Left lung (tissue), 10 donors: ENCODE data around the gene SEC23IP. TPM values are rescaled to one million over a fixed set of nuclear protein-coding genes. Genes with fewer than 3 reads are reported as not detected.

Source experiments
- ATAC-seq: fragments of 200-7000 bp; cut with Tn5 transposase; one replicate; pipeline ENCODE4 v1.9.1; 2020; ENCODE audit warnings: moderate library complexity
- DNase-seq, 4 donors: peaks; one replicate each; pipeline ENCODE4 v3.0.0-alpha.2; 2013 to 2020
- H3K27ac ChIP-seq, 2 donors: fragments of 200-600 bp; sonication (generic) in 1 of 2; one replicate each; pipeline versions ENCODE4 v1.5.0 to v1.8.0; 2020 to 2021
- H3K27me3 ChIP-seq, 2 donors: fragments of 200-600 bp; sonication (generic) in 1 of 2; one replicate each; pipeline versions ENCODE4 v1.5.0 to v1.8.0; 2020 to 2021
- H3K36me3 ChIP-seq, 2 donors: fragments of 200-600 bp; sonication (generic) in 1 of 2; one replicate each; pipeline versions ENCODE4 v1.5.0 to v1.8.0; 2020 to 2021
- H3K4me1 ChIP-seq, 2 donors: fragments of 200-600 bp; one replicate each; pipeline ENCODE4 v1.8.0; 2021
- H3K4me3 ChIP-seq, 2 donors: fragments of 200-600 bp; sonication (generic) in 1 of 2; one replicate each; pipeline versions ENCODE4 v1.5.0 to v1.8.0; 2020 to 2021; ENCODE audit warnings: mild to moderate bottlenecking in 1 of 2
- H3K9me3 ChIP-seq, 2 donors: fragments of 200-600 bp; sonication (generic) in 1 of 2; one replicate each; pipeline versions ENCODE4 v1.5.0 to v1.8.0; 2020 to 2021
- CTCF ChIP-seq, 2 donors: fragments of 200-600 bp; sonication (generic) in 1 of 2; IDR thresholded peaks; one replicate each; pipeline versions ENCODE4 v1.5.0 to v1.8.0; 2021; ENCODE audit warnings: antibody characterized with exemption in 2 of 2
- intact Hi-C, 2 donors: fragments of 100-400 bp; cut with DNase I; formaldehyde crosslinking; loops; one replicate each; pipeline versions ENCODE4 v1.11.2 to v1.14.2; 2022
- polyA plus RNA-seq, 6 donors: library from polyadenylated mRNA; unstranded; fragments of 120-200 nt; gene quantifications; one replicate each; pipeline ENCODE4 v1.2.1, GENCODE V29; 2013; ENCODE audit not compliant: insufficient read length in 6 of 6
- total RNA-seq, 2 donors: library from RNA; stranded (reverse); fragmentation: NEBNext Ultra II Directional; extraction: Animal tissue kit (Norgen Biotek cat#: 25700); gene quantifications; one replicate each; pipeline ENCODE4 v1.2.1, GENCODE V29; 2021
- donor health status: DM: no; HTN: yes; CAD: no.
- donor health status: DM: no; HTN: no; CAD: no.

The SEC23IP gene
- total and polyA plus RNA-seq, 8 donors: 61.4 to 77.5 (median 70.2) TPM

- ATAC-seq (no peak), DNase-seq (no peak)
- no peak overlapping the region for H3K4me3 ChIP-seq
- peaks cover 0 to 100% of the 10 kb centered on the region in 2 donors for H3K36me3 ChIP-seq
- no peaks in the 10 kb centered on the region for H3K27me3 ChIP-seq
- intact Hi-C loops: no loop called here
- no peak for TF ChIP-seq CTCF (IDR thresholded peaks at IDR 0.05)
- no peak overlapping the region for H3K27ac ChIP-seq
- H3K4me1 ChIP-seq: peaks cover 0 to 6% of the 10 kb centered on the region in 2 donors
- no peaks in the 10 kb centered on the region for H3K9me3 ChIP-seq
Observed at GRCh38 chr10:119919826-119920225, 27.3 kb downstream of the SEC23IP start.

- intact Hi-C loops: no loop called here
- TF ChIP-seq CTCF (IDR thresholded peaks at IDR 0.05): no peak
- ATAC-seq: no peak
- H3K4me1 ChIP-seq: peaks cover 7% of the 10 kb centered on the region in 2 donors
- peaks cover 0 to 90% of the 10 kb centered on the region in 2 donors for H3K36me3 ChIP-seq
- DNase-seq: no peak
- no peak overlapping the region for H3K4me3 ChIP-seq
- H3K27ac ChIP-seq: no peak overlapping the region
- H3K27me3 ChIP-seq: no peaks in the 10 kb centered on the region
- H3K9me3 ChIP-seq: no peaks in the 10 kb centered on the region
Observed at GRCh38 chr10:119928411-119928810, 35.9 kb downstream of the SEC23IP start.

- no peak for TF ChIP-seq CTCF (IDR thresholded peaks at IDR 0.05)
- no peak for DNase-seq
- Histone ChIP-seq H3K27ac (no peak overlapping the region), H3K9me3 (no peaks in the 10 kb centered on the region), H3K36me3 (peaks cover 0 to 89% of the 10 kb centered on the region in 2 donors), H3K4me3 (no peak overlapping the region), H3K27me3 (no peaks in the 10 kb centered on the region), H3K4me1 (peaks cover 7% of the 10 kb centered on the region in 2 donors)
- ATAC-seq: peak; percentile 15
- intact Hi-C loops: no loop called here
Observed at GRCh38 chr10:119931871-119932270, 39.3 kb downstream of the SEC23IP start.

GRCh38 chr10:119932631-119933030, 40.1 kb downstream of the SEC23IP start:
- DNase-seq (no peak), ATAC-seq (peak; percentile 33)
- no peak overlapping the region for H3K4me3 ChIP-seq
- peaks cover 7% of the 10 kb centered on the region in 2 donors for H3K4me1 ChIP-seq
- H3K36me3 ChIP-seq: peaks cover 0 to 89% of the 10 kb centered on the region in 2 donors
- H3K27ac ChIP-seq: no peak overlapping the region
- intact Hi-C loops: no loop called here
- no peak for TF ChIP-seq CTCF (IDR thresholded peaks at IDR 0.05)
- H3K9me3 ChIP-seq: no peaks in the 10 kb centered on the region
- no peaks in the 10 kb centered on the region for H3K27me3 ChIP-seq

- Histone ChIP-seq H3K9me3 (no peaks in the 10 kb centered on the region), H3K36me3 (peaks cover 0 to 89% of the 10 kb centered on the region in 2 donors), H3K4me3 (no peak overlapping the region), H3K4me1 (peaks cover 7% of the 10 kb centered on the region in 2 donors), H3K27ac (no peak overlapping the region), H3K27me3 (no peaks in the 10 kb centered on the region)
- ATAC-seq: peak; percentile 61
- no peak for TF ChIP-seq CTCF (IDR thresholded peaks at IDR 0.05)
- peak in 2 of 4 donors; percentile 29 to 41 for DNase-seq
- intact Hi-C loops: no loop called here
Observed at GRCh38 chr10:119933179-119933578, 40.6 kb downstream of the SEC23IP start.
